ENCODE measurements around the gene VEZT. TPM values are rescaled to one million over a fixed set of nuclear protein-coding genes. Genes with fewer than 3 reads are reported as not detected.

VEZT gene
- total and polyA plus RNA-seq, 9 of the 15 experiments (the other 6 are each of a cell fraction or from before 2014, with no cell fraction given), result 16.1 to 61.5 (median 32.6) TPM

DNA sequence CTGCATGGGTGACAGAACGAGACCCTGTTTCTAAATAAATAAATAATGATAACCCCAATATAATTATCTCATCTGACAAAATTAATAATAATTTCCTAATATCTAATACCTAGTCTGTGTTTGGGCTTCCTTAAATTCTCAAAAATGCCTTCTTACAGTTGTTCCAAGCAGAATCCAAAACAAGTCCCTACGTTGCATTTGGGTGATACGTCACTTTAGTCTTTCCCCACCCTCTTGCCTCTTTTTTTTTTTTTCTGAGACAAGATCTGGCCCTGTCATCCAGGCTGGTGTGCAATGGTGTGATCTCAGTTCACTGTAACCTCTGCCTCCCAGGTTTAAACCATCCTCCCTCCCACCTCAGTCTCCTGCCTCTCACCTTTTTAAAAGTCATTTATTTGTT, 26.7 kb downstream of the VEZT start (continued):
- TF ChIP-seq, protein P1, sequence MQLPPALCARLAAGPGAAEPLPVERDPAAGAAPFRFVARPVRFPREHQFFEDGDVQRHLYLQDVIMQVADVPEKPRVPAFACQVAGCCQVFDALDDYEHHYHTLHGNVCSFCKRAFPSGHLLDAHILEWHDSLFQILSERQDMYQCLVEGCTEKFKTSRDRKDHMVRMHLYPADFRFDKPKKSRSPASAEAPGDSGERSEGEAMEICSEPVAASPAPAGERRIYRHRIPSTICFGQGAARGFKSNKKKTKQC (CRISPR knock-in tag; IDR thresholded peaks at IDR 0.05), result no peak
- TF ChIP-seq ERF (CRISPR knock-in tag; IDR thresholded peaks at IDR 0.05) (no peak), RBM17 (IDR thresholded peaks at IDR 0.05; ENCODE audit: borderline replicate concordance, low read depth, low read length) (no peak), BCL6 (CRISPR knock-in tag; IDR thresholded peaks at IDR 0.05) (no peak), ZNF239 (CRISPR knock-in tag; IDR thresholded peaks at IDR 0.05) (no peak), PHF20 (IDR thresholded peaks at IDR 0.05; ENCODE audit: partially characterized antibody) (no peak), RCOR1 (IDR thresholded peaks at IDR 0.05; ENCODE audit: borderline replicate concordance in 1 of 2, low read depth in 2 of 2, low read length in 2 of 2) (no peak), ZNF274 (IDR thresholded peaks at IDR 0.05; ENCODE audit: borderline replicate concordance, low read depth, low read length) (no peak), RB1 (IDR thresholded peaks at IDR 0.05; ENCODE audit: low read depth) (no peak), ZNF668 (CRISPR knock-in tag; IDR thresholded peaks at IDR 0.05) (no peak), FIP1L1 (IDR thresholded peaks at IDR 0.05; ENCODE audit: low read depth, low read length, poor library complexity, severe bottlenecking) (no peak), ATF1 (CRISPR knock-in tag; IDR thresholded peaks at IDR 0.05) (no peak), ATF1 (tag; IDR thresholded peaks at IDR 0.05) (peak; percentile 67), TGIF2 (CRISPR knock-in tag; IDR thresholded peaks at IDR 0.05) (no peak)
- TF ChIP-seq, protein P2, sequence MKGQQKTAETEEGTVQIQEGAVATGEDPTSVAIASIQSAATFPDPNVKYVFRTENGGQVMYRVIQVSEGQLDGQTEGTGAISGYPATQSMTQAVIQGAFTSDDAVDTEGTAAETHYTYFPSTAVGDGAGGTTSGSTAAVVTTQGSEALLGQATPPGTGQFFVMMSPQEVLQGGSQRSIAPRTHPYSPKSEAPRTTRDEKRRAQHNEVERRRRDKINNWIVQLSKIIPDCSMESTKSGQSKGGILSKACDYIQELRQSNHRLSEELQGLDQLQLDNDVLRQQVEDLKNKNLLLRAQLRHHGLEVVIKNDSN (CRISPR knock-in tag; IDR thresholded peaks at IDR 0.05), result no peak
- TF ChIP-seq, protein P3, sequence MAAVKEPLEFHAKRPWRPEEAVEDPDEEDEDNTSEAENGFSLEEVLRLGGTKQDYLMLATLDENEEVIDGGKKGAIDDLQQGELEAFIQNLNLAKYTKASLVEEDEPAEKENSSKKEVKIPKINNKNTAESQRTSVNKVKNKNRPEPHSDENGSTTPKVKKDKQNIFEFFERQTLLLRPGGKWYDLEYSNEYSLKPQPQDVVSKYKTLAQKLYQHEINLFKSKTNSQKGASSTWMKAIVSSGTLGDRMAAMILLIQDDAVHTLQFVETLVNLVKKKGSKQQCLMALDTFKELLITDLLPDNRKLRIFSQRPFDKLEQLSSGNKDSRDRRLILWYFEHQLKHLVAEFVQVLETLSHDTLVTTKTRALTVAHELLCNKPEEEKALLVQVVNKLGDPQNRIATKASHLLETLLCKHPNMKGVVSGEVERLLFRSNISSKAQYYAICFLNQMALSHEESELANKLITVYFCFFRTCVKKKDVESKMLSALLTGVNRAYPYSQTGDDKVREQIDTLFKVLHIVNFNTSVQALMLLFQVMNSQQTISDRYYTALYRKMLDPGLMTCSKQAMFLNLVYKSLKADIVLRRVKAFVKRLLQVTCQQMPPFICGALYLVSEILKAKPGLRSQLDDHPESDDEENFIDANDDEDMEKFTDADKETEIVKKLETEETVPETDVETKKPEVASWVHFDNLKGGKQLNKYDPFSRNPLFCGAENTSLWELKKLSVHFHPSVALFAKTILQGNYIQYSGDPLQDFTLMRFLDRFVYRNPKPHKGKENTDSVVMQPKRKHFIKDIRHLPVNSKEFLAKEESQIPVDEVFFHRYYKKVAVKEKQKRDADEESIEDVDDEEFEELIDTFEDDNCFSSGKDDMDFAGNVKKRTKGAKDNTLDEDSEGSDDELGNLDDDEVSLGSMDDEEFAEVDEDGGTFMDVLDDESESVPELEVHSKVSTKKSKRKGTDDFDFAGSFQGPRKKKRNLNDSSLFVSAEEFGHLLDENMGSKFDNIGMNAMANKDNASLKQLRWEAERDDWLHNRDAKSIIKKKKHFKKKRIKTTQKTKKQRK (IDR thresholded peaks at IDR 0.05; ENCODE audit: borderline replicate concordance, low read depth, low read length), result no peak
- TF ChIP-seq, protein P4, sequence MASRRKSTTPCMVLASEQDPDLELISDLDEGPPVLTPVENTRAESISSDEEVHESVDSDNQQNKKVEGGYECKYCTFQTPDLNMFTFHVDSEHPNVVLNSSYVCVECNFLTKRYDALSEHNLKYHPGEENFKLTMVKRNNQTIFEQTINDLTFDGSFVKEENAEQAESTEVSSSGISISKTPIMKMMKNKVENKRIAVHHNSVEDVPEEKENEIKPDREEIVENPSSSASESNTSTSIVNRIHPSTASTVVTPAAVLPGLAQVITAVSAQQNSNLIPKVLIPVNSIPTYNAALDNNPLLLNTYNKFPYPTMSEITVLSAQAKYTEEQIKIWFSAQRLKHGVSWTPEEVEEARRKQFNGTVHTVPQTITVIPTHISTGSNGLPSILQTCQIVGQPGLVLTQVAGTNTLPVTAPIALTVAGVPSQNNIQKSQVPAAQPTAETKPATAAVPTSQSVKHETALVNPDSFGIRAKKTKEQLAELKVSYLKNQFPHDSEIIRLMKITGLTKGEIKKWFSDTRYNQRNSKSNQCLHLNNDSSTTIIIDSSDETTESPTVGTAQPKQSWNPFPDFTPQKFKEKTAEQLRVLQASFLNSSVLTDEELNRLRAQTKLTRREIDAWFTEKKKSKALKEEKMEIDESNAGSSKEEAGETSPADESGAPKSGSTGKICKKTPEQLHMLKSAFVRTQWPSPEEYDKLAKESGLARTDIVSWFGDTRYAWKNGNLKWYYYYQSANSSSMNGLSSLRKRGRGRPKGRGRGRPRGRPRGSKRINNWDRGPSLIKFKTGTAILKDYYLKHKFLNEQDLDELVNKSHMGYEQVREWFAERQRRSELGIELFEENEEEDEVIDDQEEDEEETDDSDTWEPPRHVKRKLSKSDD (conservative IDR thresholded peaks at IDR 0.05; ENCODE audit: low read length), result no peak
- TF ChIP-seq, protein P5, sequence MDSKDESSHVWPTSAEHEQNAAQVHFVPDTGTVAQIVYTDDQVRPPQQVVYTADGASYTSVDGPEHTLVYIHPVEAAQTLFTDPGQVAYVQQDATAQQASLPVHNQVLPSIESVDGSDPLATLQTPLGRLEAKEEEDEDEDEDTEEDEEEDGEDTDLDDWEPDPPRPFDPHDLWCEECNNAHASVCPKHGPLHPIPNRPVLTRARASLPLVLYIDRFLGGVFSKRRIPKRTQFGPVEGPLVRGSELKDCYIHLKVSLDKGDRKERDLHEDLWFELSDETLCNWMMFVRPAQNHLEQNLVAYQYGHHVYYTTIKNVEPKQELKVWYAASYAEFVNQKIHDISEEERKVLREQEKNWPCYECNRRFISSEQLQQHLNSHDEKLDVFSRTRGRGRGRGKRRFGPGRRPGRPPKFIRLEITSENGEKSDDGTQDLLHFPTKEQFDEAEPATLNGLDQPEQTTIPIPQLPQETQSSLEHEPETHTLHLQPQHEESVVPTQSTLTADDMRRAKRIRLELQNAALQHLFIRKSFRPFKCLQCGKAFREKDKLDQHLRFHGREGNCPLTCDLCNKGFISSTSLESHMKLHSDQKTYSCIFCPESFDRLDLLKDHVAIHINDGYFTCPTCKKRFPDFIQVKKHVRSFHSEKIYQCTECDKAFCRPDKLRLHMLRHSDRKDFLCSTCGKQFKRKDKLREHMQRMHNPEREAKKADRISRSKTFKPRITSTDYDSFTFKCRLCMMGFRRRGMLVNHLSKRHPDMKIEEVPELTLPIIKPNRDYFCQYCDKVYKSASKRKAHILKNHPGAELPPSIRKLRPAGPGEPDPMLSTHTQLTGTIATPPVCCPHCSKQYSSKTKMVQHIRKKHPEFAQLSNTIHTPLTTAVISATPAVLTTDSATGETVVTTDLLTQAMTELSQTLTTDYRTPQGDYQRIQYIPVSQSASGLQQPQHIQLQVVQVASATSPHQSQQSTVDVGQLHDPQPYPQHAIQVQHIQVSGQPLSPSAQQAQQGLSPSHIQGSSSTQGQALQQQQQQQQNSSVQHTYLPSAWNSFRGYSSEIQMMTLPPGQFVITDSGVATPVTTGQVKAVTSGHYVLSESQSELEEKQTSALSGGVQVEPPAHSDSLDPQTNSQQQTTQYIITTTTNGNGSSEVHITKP (IDR thresholded peaks at IDR 0.05; ENCODE audit: partially characterized antibody), result peak; percentile 19

All from K562 (cell line).